ENCODE data around the gene NT5C2.
"Not testable (repeated sequence)": the region's sequence is repeated elsewhere in the genome, so short reads cannot be mapped to it uniquely, and the experiment has no call there.

The NT5C2 gene

GRCh38 chr10:103199488-103199887, 6.4 kb upstream of the NT5C2 start:
- DNase-seq: no peak

GRCh38 chr10:103198648-103199047, 5.6 kb upstream of the NT5C2 start:
- no peak for DNase-seq

- no peak for DNase-seq
Observed at GRCh38 chr10:103197903-103198302, 4.8 kb upstream of the NT5C2 start.

GRCh38 chr10:103197174-103197573, 4.1 kb upstream of the NT5C2 start:
- no peak for DNase-seq

GRCh38 chr10:103196516-103196915, 3.4 kb upstream of the NT5C2 start:
- DNase-seq: no peak

- no peak for DNase-seq
Observed at GRCh38 chr10:103193820-103194529, 903 bp upstream of the NT5C2 start.

GRCh38 chr10:103192451-103193106, 493 bp downstream of the NT5C2 start:
- peak; percentile 55 for DNase-seq

GRCh38 chr10:103192089-103192450, 1.0 kb downstream of the NT5C2 start:
- DNase-seq: no peak

- not testable (repeated sequence) for DNase-seq
Observed at GRCh38 chr10:103191198-103191597, 1.9 kb downstream of the NT5C2 start.

- DNase-seq: no peak
Observed at GRCh38 chr10:103188853-103189252, 4.2 kb downstream of the NT5C2 start.

- DNase-seq: no peak
Observed at GRCh38 chr10:103186128-103186527, 6.9 kb downstream of the NT5C2 start.

GRCh38 chr10:103184615-103185014, 8.5 kb downstream of the NT5C2 start:
- DNase-seq: no peak

GRCh38 chr10:103183991-103184451, 9.1 kb downstream of the NT5C2 start:
- not testable (repeated sequence) for DNase-seq

- DNase-seq: no peak
Observed at GRCh38 chr10:103181244-103181643, 11.8 kb downstream of the NT5C2 start.

GRCh38 chr10:103180491-103180890, 12.6 kb downstream of the NT5C2 start:
- DNase-seq: no peak

- no peak for DNase-seq
Observed at GRCh38 chr10:103177123-103177522, 15.9 kb downstream of the NT5C2 start.

GRCh38 chr10:103175580-103176285, 17.3 kb downstream of the NT5C2 start:
- no peak for DNase-seq

- not testable (repeated sequence) for DNase-seq
Observed at GRCh38 chr10:103174324-103174723, 18.7 kb downstream of the NT5C2 start.

- no peak for DNase-seq
Observed at GRCh38 chr10:103171278-103171677, 21.8 kb downstream of the NT5C2 start.

- no peak for DNase-seq
Observed at GRCh38 chr10:103168438-103168837, 24.6 kb downstream of the NT5C2 start.

- not testable (repeated sequence) for DNase-seq
Observed at GRCh38 chr10:103167554-103167953, 25.5 kb downstream of the NT5C2 start.

GRCh38 chr10:103166523-103166922, 26.5 kb downstream of the NT5C2 start:
- no peak for DNase-seq

GRCh38 chr10:103163766-103164403, 29.2 kb downstream of the NT5C2 start:
- DNase-seq: not testable (repeated sequence)

Data from activated gamma-delta T cell (primary cell).